Measurements from ENCODE around the gene DAP.

Gene DAP

GRCh38 chr5:10708189-10708944 lies 52.7 kb downstream of the DAP start:
- no peak for DNase-seq

GRCh38 chr5:10707198-10708142 lies 53.6 kb downstream of the DAP start:
- no peak for DNase-seq

GRCh38 chr5:10706326-10706725 lies 54.7 kb downstream of the DAP start:
- DNase-seq: no peak

GRCh38 chr5:10705747-10706146 lies 55.3 kb downstream of the DAP start:
- DNase-seq: no peak

- no peak for DNase-seq
These were observed 55.9 kb downstream of the DAP start for GRCh38 chr5:10704949-10705621.

- DNase-seq: no peak
These were observed 57.4 kb downstream of the DAP start for GRCh38 chr5:10703676-10704075.

GRCh38 chr5:10702911-10703491 lies 58.0 kb downstream of the DAP start:
- DNase-seq: no peak

- no peak for DNase-seq
These were observed 58.9 kb downstream of the DAP start for GRCh38 chr5:10702040-10702629.

- peak; percentile 73 for DNase-seq
These were observed 59.4 kb downstream of the DAP start for GRCh38 chr5:10701567-10702039.

- DNase-seq: no peak
These were observed 60.5 kb downstream of the DAP start for GRCh38 chr5:10700516-10700915.

- DNase-seq: no peak
These were observed 61.0 kb downstream of the DAP start for GRCh38 chr5:10699987-10700386.

GRCh38 chr5:10699281-10699874 lies 61.7 kb downstream of the DAP start:
- DNase-seq: no peak

- DNase-seq: no peak
These were observed 65.1 kb downstream of the DAP start for GRCh38 chr5:10695759-10696543.

GRCh38 chr5:10695055-10695649 lies 65.9 kb downstream of the DAP start:
- DNase-seq: peak; percentile 86

- DNase-seq: no peak
These were observed 68.9 kb downstream of the DAP start for GRCh38 chr5:10691826-10692785.

GRCh38 chr5:10690460-10691440 lies 70.3 kb downstream of the DAP start:
- no peak for DNase-seq

- DNase-seq: peak; percentile 41
These were observed 71.5 kb downstream of the DAP start for GRCh38 chr5:10689391-10690081.
